SK-N-SH (cell line): ENCODE measurements around the gene SAA2. TPM values are rescaled to one million over a fixed set of nuclear protein-coding genes. Genes with fewer than 3 reads are reported as not detected.

Source experiments
- CTCF ChIA-PET: fragments of 300-600, 350-600 bp; formaldehyde crosslinking; extraction: SDS; loops from one replicate; lab custom pipeline; 2021; lab: Yijun Ruan, JAX
- POLR2A ChIA-PET: fragments of 350-600 bp; sonication (Branson Sonifier 250); formaldehyde crosslinking; extraction: SDS; loops from one replicate; lab custom pipeline; 2020; ENCODE audit warnings: antibody characterized with exemption, inconsistent platforms; lab: Yijun Ruan, JAX
- DNase-seq: peaks from one replicate; pipeline ENCODE4 v3.0.0; 2012
- H2AFZ ChIP-seq: fragments of 200-600 bp; sonication (generic); 2 replicates; pipeline ENCODE4 v1.8.1; 2016; ENCODE audit warnings: antibody characterized with exemption, mild to moderate bottlenecking, low read depth
- H3F3A ChIP-seq: fragments of 200-600 bp; sonication (generic); replicated peaks from 2 replicates; pipeline ENCODE3; 2016; ENCODE audit warnings: antibody characterized with exemption, mild to moderate bottlenecking; ENCODE audit not compliant: insufficient read depth
- H3K27ac ChIP-seq, 2 experiments: fragments of 200-500 bp in 1 of 2; fragments of 200-600 bp in 1 of 2; sonication (Bioruptor generic) in 1 of 2; sonication (generic), shearing (Covaris generic) in 1 of 2; 2 replicates each; pipeline versions ENCODE4 v1.5.1 to v1.6.1; 2014 to 2016; ENCODE audit warnings: low read depth in 2 of 2, inconsistent platforms in 1 of 2, low read length in 1 of 2, mild to moderate bottlenecking in 1 of 2, mixed read lengths in 1 of 2
- H3K27me3 ChIP-seq: fragments of 200-600 bp; sonication (generic), shearing (Covaris generic); 2 replicates; pipeline ENCODE4 v1.6.1; 2016; ENCODE audit warnings: mixed run types; ENCODE audit not compliant: insufficient read depth
- H3K36me3 ChIP-seq, 2 experiments: fragments of 200-500 bp in 1 of 2; fragments of 200-600 bp in 1 of 2; sonication (Bioruptor generic) in 1 of 2; sonication (generic) in 1 of 2; replicated peaks in 1 of 2; 2 replicates each; pipeline versions ENCODE3 to v1.5.1; 2014 to 2016; ENCODE audit warnings: low read length in 1 of 2, mild to moderate bottlenecking in 1 of 2; ENCODE audit not compliant: insufficient read depth in 2 of 2, control insufficient read depth in 1 of 2
- H3K4me1 ChIP-seq, 2 experiments: fragments of 200-500 bp in 1 of 2; fragments of 200-600 bp in 1 of 2; sonication (Bioruptor generic) in 1 of 2; sonication (generic), shearing (Covaris generic) in 1 of 2; 2 replicates each; pipeline versions ENCODE4 v1.5.1 to v1.6.1; 2014 to 2016; ENCODE audit warnings: low read depth in 1 of 2, low read length in 1 of 2, mixed run types in 1 of 2; ENCODE audit not compliant: insufficient read depth in 2 of 2, control insufficient read depth in 1 of 2
- H3K4me2 ChIP-seq: fragments of 200-600 bp; sonication (generic), shearing (Covaris generic); 2 replicates; pipeline ENCODE4 v1.6.1; 2017; ENCODE audit warnings: mixed run types
- H3K4me3 ChIP-seq, 2 experiments: fragments of 200-500 bp in 1 of 2; fragments of 200-600 bp in 1 of 2; sonication (Bioruptor generic) in 1 of 2; sonication (generic), shearing (Covaris generic) in 1 of 2; 2 replicates each; pipeline versions ENCODE4 v1.5.1 to v1.8.1; 2014 to 2016; ENCODE audit warnings: low read depth in 2 of 2, inconsistent platforms in 1 of 2, low read length in 1 of 2, mild to moderate bottlenecking in 1 of 2, mixed read lengths in 1 of 2, moderate library complexity in 1 of 2
- H3K79me2 ChIP-seq: fragments of 200-600 bp; sonication (generic); 2 replicates; pipeline ENCODE4 v1.8.1; 2017; ENCODE audit warnings: mild to moderate bottlenecking; ENCODE audit not compliant: insufficient read depth
- H3K9ac ChIP-seq: fragments of 200-600 bp; sonication (generic); 2 replicates; pipeline ENCODE4 v1.6.1; 2017; ENCODE audit warnings: mixed run types
- H3K9me2 ChIP-seq: fragments of 200-600 bp; sonication (generic); 2 replicates; pipeline ENCODE4 v1.6.1; 2017; ENCODE audit warnings: mixed run types
- H3K9me3 ChIP-seq: fragments of 200-600 bp; sonication (generic); 2 replicates; pipeline ENCODE4 v1.6.1; 2017; ENCODE audit warnings: mixed run types, mild to moderate bottlenecking, moderate library complexity
- H4K20me1 ChIP-seq: fragments of 200-600 bp; sonication (generic); 2 replicates; pipeline ENCODE4 v1.6.1; 2017; ENCODE audit warnings: mild to moderate bottlenecking, mixed run types; ENCODE audit not compliant: insufficient read depth
- CHD2 ChIP-seq: fragments of 150-350 bp; IDR thresholded peaks from 2 replicates; pipeline ENCODE4 v1.6.1; 2018; ENCODE audit warnings: low read length; ENCODE audit not compliant: partially characterized antibody
- GABPA ChIP-seq: IDR thresholded peaks from 2 replicates; pipeline ENCODE4 v1.4.0; 2012; ENCODE audit warnings: low read depth, mild to moderate bottlenecking
- NRF1 ChIP-seq: IDR thresholded peaks from 2 replicates; pipeline ENCODE4 v1.6.1; 2012; ENCODE audit warnings: low read depth, mild to moderate bottlenecking, low read length
- POLR2AphosphoS5 ChIP-seq: IDR thresholded peaks from 2 replicates; pipeline ENCODE4 v1.6.1; 2012; ENCODE audit warnings: low read depth, low read length
- WGBS: methylation state at CpG from one replicate; pipeline ENCODE4 v1.1.6; 2017; ENCODE audit warnings: low lambda C conversion rate; 5-methylcytosine and 5-hydroxymethylcytosine counted together
- polyA plus RNA-seq, 3 experiments: library from polyadenylated mRNA; depleted of rRNA; stranded (reverse); fragments of >200 nt; gene quantifications; 2 replicates each; pipeline ENCODE4 v1.2.3, GENCODE V29; 2012
- TF ChIP-seq, protein P1 (sequence below): fragments of 200-600 bp; sonication (generic); IDR thresholded peaks from 2 replicates; pipeline ENCODE4 v1.6.1; 2017; ENCODE audit warnings: antibody characterized with exemption, mild to moderate bottlenecking, moderate library complexity
- TF ChIP-seq, protein P2 (sequence below): IDR thresholded peaks from 2 replicates; pipeline ENCODE4 v1.6.1; 2012; ENCODE audit warnings: mild to moderate bottlenecking, low read depth, low read length, moderate library complexity

SAA2 gene
- polyA plus RNA-seq, 1 of the 3 experiments (the other 2 are of a cell fraction): not detected

DNA sequence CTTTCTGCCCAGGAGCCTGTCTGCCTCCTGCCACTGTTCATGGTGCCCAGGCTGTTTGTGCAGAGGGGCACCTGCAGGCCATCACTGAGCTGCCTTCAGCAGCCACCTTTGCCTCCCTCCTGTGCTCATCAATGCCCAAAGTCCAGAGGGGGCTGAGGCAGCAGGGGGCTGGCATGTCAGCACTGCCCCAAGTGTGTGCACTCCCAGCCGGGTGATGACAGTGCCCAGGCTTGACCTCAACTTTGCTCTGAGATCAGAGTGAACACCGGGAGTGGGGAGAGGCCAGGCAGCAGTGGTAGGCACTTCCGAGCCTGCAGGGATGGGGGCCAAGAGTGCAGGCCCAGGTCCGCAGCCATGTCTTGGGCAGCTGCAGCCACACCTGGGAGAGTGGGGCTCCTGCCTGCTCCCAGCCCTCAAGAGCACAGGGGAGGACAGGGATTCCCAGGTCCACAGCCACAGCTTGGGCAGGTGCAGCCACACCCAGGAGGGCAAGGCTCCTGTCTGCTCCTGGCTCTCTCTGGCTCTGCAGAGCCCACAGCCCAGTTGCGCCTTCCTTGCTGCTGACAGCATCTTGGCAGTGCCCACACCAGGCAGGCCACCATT is 27.1 kb downstream of the SAA2 start:
- TF ChIP-seq, protein P1, sequence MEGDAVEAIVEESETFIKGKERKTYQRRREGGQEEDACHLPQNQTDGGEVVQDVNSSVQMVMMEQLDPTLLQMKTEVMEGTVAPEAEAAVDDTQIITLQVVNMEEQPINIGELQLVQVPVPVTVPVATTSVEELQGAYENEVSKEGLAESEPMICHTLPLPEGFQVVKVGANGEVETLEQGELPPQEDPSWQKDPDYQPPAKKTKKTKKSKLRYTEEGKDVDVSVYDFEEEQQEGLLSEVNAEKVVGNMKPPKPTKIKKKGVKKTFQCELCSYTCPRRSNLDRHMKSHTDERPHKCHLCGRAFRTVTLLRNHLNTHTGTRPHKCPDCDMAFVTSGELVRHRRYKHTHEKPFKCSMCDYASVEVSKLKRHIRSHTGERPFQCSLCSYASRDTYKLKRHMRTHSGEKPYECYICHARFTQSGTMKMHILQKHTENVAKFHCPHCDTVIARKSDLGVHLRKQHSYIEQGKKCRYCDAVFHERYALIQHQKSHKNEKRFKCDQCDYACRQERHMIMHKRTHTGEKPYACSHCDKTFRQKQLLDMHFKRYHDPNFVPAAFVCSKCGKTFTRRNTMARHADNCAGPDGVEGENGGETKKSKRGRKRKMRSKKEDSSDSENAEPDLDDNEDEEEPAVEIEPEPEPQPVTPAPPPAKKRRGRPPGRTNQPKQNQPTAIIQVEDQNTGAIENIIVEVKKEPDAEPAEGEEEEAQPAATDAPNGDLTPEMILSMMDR: no peak
- no peak for TF ChIP-seq GABPA
- no peak for TF ChIP-seq POLR2AphosphoS5
- no peak for TF ChIP-seq NRF1
- no peak for TF ChIP-seq CHD2
- TF ChIP-seq, all 33 proteins: peak for 0
- CTCF ChIA-PET: interaction anchor here (1.3 to 2.1 kb wide), 3 partner anchors 32 to 106 kb away, joined by 3 to 6 read pairs (median 3); partner anchors contain the start of gene MRGPRX4
- POLR2A ChIA-PET: no interaction called here

GRCh38 chr11:18209058-18209457 is 39.4 kb downstream of the SAA2 start:
- POLR2A ChIA-PET: no interaction called here

More for the DNA sequence above, 27.1 kb downstream of the SAA2 start:
- no peak overlapping the region for H3K27ac ChIP-seq
- H3K79me2 ChIP-seq: no peaks in the 10 kb centered on the region
- no peaks in the 10 kb centered on the region for H3K9me2 ChIP-seq
- no peaks in the 10 kb centered on the region for H3F3A ChIP-seq
- H3K36me3 ChIP-seq: no peaks in the 10 kb centered on the region
- no peaks in the 10 kb centered on the region for H4K20me1 ChIP-seq
- no peak overlapping the region for H3K4me2 ChIP-seq
- no peaks in the 10 kb centered on the region for H3K4me1 ChIP-seq
- no peaks in the 10 kb centered on the region for H3K9me3 ChIP-seq
- DNase-seq: no peak
- no peak overlapping the region for H3K4me3 ChIP-seq
- H3K27me3 ChIP-seq: no peaks in the 10 kb centered on the region
- WGBS: 0% methylated on average over 2 of the region's 5 CpGs
- H3K9ac ChIP-seq: no peak overlapping the region
- H2AFZ ChIP-seq: no peak overlapping the region

More at GRCh38 chr11:18209058-18209457, 39.4 kb downstream of the SAA2 start:
- no peaks in the 10 kb centered on the region for H3K79me2 ChIP-seq
- H3K4me2 ChIP-seq: no peak overlapping the region
- no peak for DNase-seq
- TF ChIP-seq, protein P2, sequence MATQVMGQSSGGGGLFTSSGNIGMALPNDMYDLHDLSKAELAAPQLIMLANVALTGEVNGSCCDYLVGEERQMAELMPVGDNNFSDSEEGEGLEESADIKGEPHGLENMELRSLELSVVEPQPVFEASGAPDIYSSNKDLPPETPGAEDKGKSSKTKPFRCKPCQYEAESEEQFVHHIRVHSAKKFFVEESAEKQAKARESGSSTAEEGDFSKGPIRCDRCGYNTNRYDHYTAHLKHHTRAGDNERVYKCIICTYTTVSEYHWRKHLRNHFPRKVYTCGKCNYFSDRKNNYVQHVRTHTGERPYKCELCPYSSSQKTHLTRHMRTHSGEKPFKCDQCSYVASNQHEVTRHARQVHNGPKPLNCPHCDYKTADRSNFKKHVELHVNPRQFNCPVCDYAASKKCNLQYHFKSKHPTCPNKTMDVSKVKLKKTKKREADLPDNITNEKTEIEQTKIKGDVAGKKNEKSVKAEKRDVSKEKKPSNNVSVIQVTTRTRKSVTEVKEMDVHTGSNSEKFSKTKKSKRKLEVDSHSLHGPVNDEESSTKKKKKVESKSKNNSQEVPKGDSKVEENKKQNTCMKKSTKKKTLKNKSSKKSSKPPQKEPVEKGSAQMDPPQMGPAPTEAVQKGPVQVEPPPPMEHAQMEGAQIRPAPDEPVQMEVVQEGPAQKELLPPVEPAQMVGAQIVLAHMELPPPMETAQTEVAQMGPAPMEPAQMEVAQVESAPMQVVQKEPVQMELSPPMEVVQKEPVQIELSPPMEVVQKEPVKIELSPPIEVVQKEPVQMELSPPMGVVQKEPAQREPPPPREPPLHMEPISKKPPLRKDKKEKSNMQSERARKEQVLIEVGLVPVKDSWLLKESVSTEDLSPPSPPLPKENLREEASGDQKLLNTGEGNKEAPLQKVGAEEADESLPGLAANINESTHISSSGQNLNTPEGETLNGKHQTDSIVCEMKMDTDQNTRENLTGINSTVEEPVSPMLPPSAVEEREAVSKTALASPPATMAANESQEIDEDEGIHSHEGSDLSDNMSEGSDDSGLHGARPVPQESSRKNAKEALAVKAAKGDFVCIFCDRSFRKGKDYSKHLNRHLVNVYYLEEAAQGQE: no peak
- CTCF ChIA-PET: interaction anchor here (1.3 kb wide), 1 partner anchor 94 kb away, joined by 5 read pairs; no protein-coding TSS in a partner anchor
- WGBS: 71% methylated on average over 33 of the region's 33 CpGs
- no peaks in the 10 kb centered on the region for H4K20me1 ChIP-seq
- no peak overlapping the region for H3K27ac ChIP-seq
- no peak overlapping the region for H2AFZ ChIP-seq
- no peaks in the 10 kb centered on the region for H3K4me1 ChIP-seq
- no peaks in the 10 kb centered on the region for H3K9me2 ChIP-seq
- no peak overlapping the region for H3K4me3 ChIP-seq
- H3K9ac ChIP-seq: no peak overlapping the region
- no peaks in the 10 kb centered on the region for H3K9me3 ChIP-seq
- no peaks in the 10 kb centered on the region for H3F3A ChIP-seq
- H3K27me3 ChIP-seq: no peaks in the 10 kb centered on the region
- H3K36me3 ChIP-seq: no peaks in the 10 kb centered on the region
